Hematopoietic multipotent progenitor cell treated with erythropoietin and hydrocortisone succinate and interleukin-3 and kit ligand, for 8 days (in vitro differentiated cells): ENCODE results near the gene TGM1.
A peak's percentile ranks its signal among the peaks of the same experiment; 100 is the strongest.
"Not testable (repeated sequence)": the region's sequence is repeated elsewhere in the genome, so short reads cannot be mapped to it uniquely, and the experiment has no call there.

Experiments
- DNase-seq: peaks from one replicate; pipeline ENCODE4 v3.0.0-alpha.2; 2015

The TGM1 gene

GRCh38 chr14:24252289-24253124 lies 10.5 kb downstream of the TGM1 start:
- no peak for DNase-seq

DNA sequence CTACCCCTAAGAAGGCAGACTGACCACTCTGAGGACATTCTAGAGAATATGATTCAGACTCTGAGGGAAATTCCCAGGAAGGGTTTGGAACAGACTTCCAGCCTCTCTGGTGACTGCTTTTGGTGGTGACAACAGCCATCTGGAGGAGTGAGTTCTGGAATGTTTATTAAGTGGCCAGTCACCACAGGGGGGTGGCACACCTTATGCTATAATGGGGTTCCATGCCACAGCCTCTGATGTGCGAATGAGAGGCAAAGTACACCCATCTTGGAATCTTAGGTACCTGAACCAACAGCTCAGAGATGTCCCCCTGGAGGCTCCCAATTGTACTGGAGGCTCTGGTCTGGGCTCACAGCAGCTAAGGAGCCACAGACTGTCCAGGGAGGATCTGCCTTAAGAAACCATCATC lies 11.1 kb downstream of the TGM1 start:
- DNase-seq = no peak

GRCh38 chr14:24250354-24250753 lies 12.6 kb downstream of the TGM1 start:
- no peak for DNase-seq

GRCh38 chr14:24249230-24250021 lies 13.6 kb downstream of the TGM1 start:
- no peak for DNase-seq

GRCh38 chr14:24247422-24247821 lies 15.6 kb downstream of the TGM1 start:
- peak; percentile 69 for DNase-seq

DNA sequence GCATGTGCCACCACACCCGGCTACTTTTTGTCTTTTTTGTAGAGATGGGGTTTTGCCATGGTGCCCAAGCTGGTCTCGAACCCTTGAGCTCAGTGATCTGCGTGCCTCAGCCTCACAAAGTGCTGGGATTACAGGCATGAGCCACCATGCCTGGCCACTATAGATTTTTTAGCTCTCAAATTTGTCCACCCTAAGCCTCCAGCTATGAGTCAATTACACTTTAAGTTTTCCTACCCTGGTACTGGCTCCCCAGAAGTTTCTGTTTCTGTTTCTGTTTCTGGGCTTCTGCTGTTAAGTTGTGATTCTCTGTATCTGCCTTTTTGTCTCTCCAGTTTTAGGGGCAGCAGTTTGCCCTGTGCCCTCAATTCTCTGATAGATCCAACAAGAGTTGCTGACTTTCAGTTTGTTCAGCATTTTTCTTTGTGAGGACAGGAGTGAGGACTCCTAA lies 16.2 kb downstream of the TGM1 start:
- peak; percentile 22 for DNase-seq

DNA sequence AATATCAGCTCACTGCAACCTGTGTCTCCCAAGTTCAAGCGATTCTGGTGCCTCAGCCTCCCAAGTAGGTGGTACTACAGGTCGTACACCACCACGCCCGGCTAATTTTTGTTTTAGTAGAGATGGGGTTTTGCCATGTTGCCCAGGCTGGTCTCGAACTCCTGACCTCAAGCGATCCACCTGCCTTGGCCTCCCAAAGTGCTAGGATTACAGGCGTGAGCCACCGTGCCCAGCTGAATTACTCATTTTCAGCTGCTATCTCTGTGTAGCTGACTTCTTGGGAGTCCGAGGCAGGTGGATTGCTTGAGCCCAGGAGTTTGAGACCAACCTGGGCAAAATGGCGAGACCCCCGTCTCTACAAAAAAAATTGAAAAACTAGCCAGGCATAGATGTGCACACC lies 17.6 kb downstream of the TGM1 start:
- DNase-seq = not testable (repeated sequence)

DNA sequence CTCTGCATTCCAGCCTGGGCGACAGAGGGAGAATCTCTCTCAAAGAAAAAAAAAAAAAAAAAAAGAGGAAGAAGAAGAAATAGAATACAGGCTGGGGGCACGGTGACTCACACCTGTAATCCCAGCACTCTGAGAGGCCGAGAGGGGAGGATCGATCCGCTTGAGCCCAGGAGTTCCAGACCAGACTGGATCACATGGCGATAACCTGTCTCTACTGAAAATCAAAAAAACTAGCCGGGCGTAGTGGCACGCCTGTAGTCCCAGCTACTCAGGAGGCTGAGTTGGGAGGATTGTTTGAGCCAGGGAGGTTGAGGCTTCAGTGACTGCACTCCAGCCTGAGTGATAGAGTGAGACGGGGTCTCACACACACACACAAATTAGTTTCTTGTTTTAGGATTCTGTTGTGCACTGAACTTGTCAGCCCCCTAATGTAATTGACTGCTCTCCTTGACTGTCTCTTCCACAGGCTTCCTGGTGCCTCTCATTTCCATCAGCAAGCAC lies 19.6 kb downstream of the TGM1 start:
- no peak for DNase-seq

DNA sequence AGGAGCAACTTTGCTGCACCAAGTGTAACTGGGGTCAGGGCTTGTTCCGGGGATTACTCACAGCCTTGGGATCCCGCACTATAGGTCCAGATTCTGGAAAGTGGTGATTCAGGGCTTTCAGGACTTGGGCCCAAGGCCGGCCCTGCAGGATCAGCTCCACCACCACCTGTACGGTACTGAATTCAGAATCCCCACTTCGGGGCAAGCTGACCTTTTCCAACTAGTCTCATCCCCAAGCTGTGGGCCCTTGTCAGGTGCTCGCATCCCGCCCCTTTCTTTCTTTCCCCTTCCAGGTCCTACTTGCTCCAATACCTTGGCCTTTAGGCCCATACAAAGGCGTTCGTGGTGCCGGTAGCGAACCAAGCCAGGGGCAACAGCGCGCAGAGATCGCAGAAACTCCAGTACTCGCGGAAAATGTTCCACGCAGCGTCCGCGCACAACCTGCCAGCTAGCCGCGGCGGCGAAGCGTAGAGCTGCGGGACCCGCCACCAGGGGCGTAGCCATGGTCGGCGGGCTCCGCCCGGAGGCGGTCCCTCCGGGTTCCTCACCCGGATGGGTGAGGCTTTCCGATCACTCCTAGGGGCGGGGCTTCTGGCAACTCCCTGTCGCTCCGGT lies 21.0 kb downstream of the TGM1 start:
- peak; percentile 94 for DNase-seq

DNA sequence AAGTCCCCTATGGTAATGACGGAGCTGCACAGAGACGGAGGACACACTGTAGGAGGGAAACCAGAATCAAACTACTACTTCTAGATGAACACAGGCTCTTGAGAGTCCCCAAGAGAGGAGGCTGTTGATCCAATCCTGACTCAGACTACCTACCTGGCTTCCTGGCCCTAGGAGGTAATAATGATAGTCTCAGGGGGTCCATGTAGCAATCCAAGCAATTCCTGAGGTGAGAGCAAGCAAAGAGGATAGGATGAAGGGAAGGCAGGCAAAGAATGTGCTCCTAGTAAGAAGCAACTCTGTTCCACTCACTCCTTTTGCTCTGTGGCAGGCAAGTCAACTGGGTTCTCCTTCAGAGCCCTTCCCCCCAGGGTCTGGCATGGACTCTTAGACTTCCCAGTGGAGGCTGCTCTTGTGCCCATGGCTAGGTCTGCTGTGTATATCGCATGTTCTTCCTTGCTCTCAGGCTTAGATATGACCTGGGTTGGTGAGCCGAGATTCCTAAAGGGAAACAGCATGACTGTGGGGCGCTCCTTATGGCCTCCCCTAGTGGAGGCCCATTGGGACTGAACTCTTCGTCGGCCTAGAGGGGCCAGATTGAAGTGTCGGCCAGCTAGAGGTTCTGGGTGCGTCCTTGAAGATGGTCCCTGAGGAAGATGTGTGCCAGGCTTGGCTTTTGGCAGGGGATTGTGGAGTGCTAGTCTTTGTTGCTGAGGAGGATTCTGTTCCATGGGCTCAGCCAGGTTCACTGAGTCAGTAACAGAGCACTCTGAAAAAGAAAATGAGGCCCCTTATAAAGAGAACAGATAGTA lies 22.7 kb downstream of the TGM1 start:
- no peak for DNase-seq

- no peak for DNase-seq
These were observed 24.4 kb downstream of the TGM1 start for GRCh38 chr14:24238527-24239037.

GRCh38 chr14:24238123-24238522 lies 24.9 kb downstream of the TGM1 start:
- no peak for DNase-seq

DNA sequence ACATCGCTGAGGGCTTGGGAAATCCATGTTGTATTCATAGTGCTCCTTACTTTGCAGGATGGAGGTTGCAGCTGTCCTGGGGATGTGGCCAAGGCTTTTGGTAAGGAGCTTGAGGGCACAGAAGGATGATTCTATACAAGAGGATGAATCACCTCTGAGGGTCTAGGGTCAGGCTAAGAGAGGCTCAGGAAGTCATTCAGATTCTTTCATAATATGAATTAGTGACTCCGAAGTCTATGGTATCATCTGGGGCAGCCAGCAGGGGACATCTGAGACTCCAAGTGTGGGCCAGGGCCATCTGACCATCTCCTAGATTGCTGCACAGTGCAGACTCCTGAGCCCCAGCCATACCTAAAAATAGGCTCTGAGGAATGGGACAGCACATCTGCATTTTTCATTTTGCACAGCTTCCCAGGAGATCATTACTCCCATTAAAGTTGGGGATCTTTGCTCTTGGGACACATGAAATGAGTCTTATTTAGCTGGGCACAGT lies 25.5 kb downstream of the TGM1 start:
- no peak for DNase-seq

GRCh38 chr14:24236689-24237462 lies 26.1 kb downstream of the TGM1 start:
- DNase-seq = no peak

- no peak for DNase-seq
These were observed 26.9 kb downstream of the TGM1 start for GRCh38 chr14:24235804-24236688.

DNA sequence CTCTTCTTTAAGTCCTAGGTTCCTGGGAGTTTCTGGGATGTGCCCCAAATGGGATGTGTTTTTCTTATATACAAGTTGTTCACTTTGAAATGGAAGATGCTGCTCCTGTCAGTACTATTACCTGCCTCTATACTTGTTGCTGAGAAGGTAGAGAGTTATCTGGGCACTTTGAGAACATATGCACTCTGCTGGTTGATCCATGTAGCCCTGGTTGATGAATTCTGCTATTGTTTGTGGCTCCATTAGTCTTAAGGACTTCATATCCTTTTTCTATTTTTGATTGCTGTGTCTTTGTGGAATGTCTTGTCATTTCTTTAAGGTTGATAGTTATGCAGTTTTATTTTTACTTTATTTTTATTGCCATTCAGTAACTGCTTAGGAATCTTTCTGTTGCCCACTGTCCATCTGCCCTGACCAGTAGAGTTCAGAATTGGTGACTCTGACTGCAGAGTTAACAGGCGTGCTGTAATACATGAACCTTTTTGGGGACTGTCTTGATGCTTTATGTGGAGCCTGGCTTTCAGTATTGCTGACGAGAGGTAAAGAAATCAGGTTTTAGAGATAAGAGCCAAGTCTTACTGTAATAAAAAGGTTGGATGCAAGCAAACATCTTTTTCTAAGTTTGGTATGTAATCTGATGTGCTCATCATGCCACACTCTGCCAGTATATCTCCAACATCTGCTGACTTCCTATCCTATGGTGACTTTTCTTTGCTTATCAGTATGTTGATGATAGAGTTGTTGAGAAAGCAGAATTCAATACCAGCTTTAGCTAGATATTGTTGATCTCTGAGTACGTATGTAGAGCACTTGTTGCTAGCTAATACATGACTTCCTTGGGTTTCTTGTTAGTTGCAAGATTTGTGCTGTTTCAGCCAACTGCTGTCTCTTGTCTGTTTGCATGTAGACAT lies 28.6 kb downstream of the TGM1 start:
- peak; percentile 18 for DNase-seq

GRCh38 chr14:24233538-24233866 lies 29.5 kb downstream of the TGM1 start:
- peak; percentile 25 for DNase-seq

DNA sequence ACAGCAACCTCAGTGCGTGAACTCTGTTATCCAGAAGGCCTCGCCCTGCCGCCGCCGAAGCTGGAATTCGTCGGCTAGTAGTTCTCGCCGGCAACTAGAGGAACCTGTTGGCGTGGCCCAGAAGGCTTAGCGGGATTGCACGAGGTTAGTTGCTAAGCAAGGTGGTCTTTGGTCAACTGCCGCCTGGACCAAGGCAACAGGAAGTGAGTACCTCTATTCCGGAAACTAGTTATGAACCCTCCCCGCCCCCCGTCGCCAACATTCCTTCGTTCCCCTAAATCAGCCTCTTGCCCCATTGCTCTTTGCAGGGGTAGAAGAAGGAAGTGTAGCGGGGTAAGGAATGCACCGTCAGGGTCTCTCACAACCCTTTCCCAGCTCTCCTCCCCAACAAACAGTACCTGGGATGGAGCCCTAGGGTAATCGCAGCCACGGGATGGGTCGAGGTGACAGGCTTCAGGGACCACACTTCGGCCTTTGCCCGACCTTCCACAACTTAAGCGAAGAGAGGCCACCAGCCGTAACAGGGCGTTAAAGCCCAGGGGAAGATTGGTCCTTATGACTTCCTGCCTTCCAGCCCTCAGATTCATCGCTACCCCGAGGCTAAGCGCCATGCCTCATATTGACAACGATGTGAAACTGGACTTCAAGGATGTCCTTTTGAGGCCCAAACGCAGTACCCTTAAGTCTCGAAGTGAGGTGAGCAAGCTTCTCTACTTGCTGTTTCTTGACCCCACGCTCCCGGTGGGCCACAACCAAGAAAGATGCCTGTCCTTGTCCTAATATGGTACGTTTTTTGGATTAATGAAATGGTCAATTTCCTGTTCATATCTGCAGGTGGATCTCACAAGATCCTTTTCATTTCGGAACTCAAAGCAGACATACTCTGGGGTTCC lies 30.1 kb downstream of the TGM1 start, which contains the start of gene GMPR2:
Gene GMPR2 (plus strand): TSS at position 285 of the 893 bp plus-strand sequence. CDS start 325 bp downstream, at position 610.
- DNase-seq = no peak
